Panc1 (cell line): ENCODE results near the gene BUB3. TPM values are rescaled to one million over a fixed set of nuclear protein-coding genes. Genes with fewer than 3 reads are reported as not detected.

ENCODE experiments used
- ATAC-seq: fragments of 200-7000 bp; cut with Tn5 transposase; 2 replicates; pipeline ENCODE4 v1.9.1; 2020; ENCODE audit warnings: mild to moderate bottlenecking, moderate library complexity
- BruUV-seq: library from RNA; stranded (reverse); fragments of 400-500 nt; replicated peaks from 2 replicates; lab custom pipeline; 2021; lab: Mats Ljungman, UMichigan
- CTCF ChIA-PET: fragments of 300-600 bp; sonication (Branson Sonifier 250); formaldehyde crosslinking; loops from one replicate; lab custom pipeline; 2022; ENCODE audit warnings: antibody characterized with exemption; lab: Charles Lee
- POLR2A ChIA-PET: fragments of 300-600 bp; sonication (Branson Sonifier 250); formaldehyde crosslinking; loops from one replicate; lab custom pipeline; 2022; ENCODE audit warnings: antibody characterized with exemption; lab: Charles Lee
- DNase-seq: peaks from one replicate; pipeline ENCODE4 v3.0.0-alpha.2; 2010; ENCODE audit warnings: low read depth, low spot score
- H3K27ac ChIP-seq: 2 replicates; pipeline ENCODE4 v1.5.1; 2011; ENCODE audit warnings: mild to moderate bottlenecking, low read length, inconsistent platforms
- H3K27me3 ChIP-seq: fragments of 200-500 bp; sonication (Bioruptor generic); 2 replicates; pipeline ENCODE4 v1.6.0; 2014; ENCODE audit warnings: low read length, inconsistent platforms; ENCODE audit not compliant: control insufficient read depth, insufficient read depth
- H3K36me3 ChIP-seq: fragments of 200-500 bp; sonication (Bioruptor generic); 2 replicates; pipeline ENCODE4 v1.5.1; 2014; ENCODE audit warnings: inconsistent platforms, mild to moderate bottlenecking, low read length, moderate library complexity; ENCODE audit not compliant: control insufficient read depth, insufficient read depth
- H3K4me1 ChIP-seq: 2 replicates; pipeline ENCODE4 v1.5.1; 2011; ENCODE audit warnings: inconsistent platforms, mild to moderate bottlenecking, low read length, moderate library complexity; ENCODE audit not compliant: control insufficient read depth, insufficient read depth
- H3K4me3 ChIP-seq, 2 experiments: 2 replicates each; pipeline ENCODE4 v1.5.1; 2011 to 2012; ENCODE audit warnings: low read depth in 2 of 2, low read length in 2 of 2, mild to moderate bottlenecking in 2 of 2, inconsistent platforms in 1 of 2, moderate library complexity in 1 of 2
- H3K9me3 ChIP-seq: fragments of 200-500 bp; sonication (Bioruptor generic); 2 replicates; pipeline ENCODE4 v1.5.1; 2014; ENCODE audit warnings: low read depth, mild to moderate bottlenecking, inconsistent platforms, low read length, moderate library complexity; ENCODE audit not compliant: control insufficient read depth, insufficient read depth
- CTCF ChIP-seq: fragments of 450-650 bp; IDR thresholded peaks from 2 replicates; pipeline ENCODE4 v1.5.1; 2017; ENCODE audit warnings: mild to moderate bottlenecking
- POLR2AphosphoS5 ChIP-seq: IDR thresholded peaks from 2 replicates; pipeline ENCODE4 v1.6.1; 2012; ENCODE audit warnings: mild to moderate bottlenecking, low read depth, low read length, moderate library complexity
- REST ChIP-seq, 2 experiments: IDR thresholded peaks; 2 replicates each; pipeline ENCODE4 v1.6.1; 2011 to 2012; ENCODE audit warnings: low read depth in 2 of 2, control low read depth in 1 of 2, low read length in 1 of 2, mild to moderate bottlenecking in 1 of 2, moderate library complexity in 1 of 2; ENCODE audit not compliant: insufficient read depth in 1 of 2
- SIN3A ChIP-seq: IDR thresholded peaks from 2 replicates; pipeline ENCODE4 v1.6.1; 2012; ENCODE audit warnings: low read depth, mild to moderate bottlenecking, low read length, moderate library complexity, borderline replicate concordance; ENCODE audit not compliant: insufficient read depth
- TCF7L2 ChIP-seq: IDR thresholded peaks from 2 replicates; pipeline ENCODE4 v1.6.1; 2011; ENCODE audit warnings: mild to moderate bottlenecking, low read depth, low read length, inconsistent platforms
- in situ Hi-C: cut with HindIII; loops from 2 replicates; pipeline ENCODE4 v1.10.0; 2016; ENCODE audit warnings: low sequenced_read_pairs, low pct_unique_long_range_greater_than_20kb
- intact Hi-C: fragments of 100-400 bp; cut with micrococcal nuclease; formaldehyde crosslinking; loops from one replicate; pipeline ENCODE4 v1.10.0; 2022; ENCODE audit not compliant: unreplicated experiment
- total RNA-seq: library from RNA; stranded (reverse); gene quantifications from one replicate; pipeline ENCODE4 v1.2.1, GENCODE V29; 2021; ENCODE audit not compliant: unreplicated experiment

The BUB3 gene
- total RNA-seq, 1 experiment from 2014 or later, result 237 TPM

GRCh38 chr10:123143162-123143824 lies 10.9 kb upstream of the BUB3 start:
- Histone ChIP-seq H3K9me3 (no peaks in the 10 kb centered on the region), H3K4me3 (no peak overlapping the region), H3K27me3 (no peaks in the 10 kb centered on the region; the same call in 1 of the 2 replicates), H3K36me3 (0 out of 2 replicates have a peak, but pooled peaks cover 3% of the 10 kb centered on the region), H3K4me1 (peaks cover 27% of the 10 kb centered on the region), H3K27ac (no peak overlapping the region)
- in situ Hi-C loops, result no loop called here
- CTCF ChIA-PET, result no interaction called here
- intact Hi-C loops, result no loop called here
- POLR2A ChIA-PET, result no interaction called here
- ATAC-seq (no peak), DNase-seq (no peak)
- TF ChIP-seq POLR2AphosphoS5, result no peak
- no peak for TF ChIP-seq TCF7L2
- TF ChIP-seq SIN3A, result no peak
- TF ChIP-seq REST (IDR thresholded peaks at IDR 0.05; ENCODE audit: insufficient read depth in 1 of 2, low read depth in 2 of 2, low read length in 1 of 2), result no peak
- no peak for TF ChIP-seq CTCF
- no TSS peak for BruUV-seq

DNA sequence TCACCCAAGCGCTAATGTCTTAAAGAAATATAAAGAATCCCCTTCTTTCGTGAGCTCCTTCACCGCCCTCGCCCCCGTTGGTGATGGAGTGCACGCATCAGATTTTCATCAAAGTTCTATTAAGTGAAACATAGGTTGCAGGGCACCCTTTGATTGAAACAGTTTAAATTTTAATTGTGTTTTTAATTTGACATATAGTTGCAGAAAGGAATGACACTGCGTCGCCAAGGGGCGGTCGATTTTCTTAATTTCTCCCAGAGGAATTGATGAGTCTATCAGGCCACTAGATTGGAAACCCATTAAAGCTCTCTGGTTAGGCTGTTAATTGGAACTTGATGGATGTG lies 10.4 kb upstream of the BUB3 start:
- Histone ChIP-seq H3K27me3 (no peaks in the 10 kb centered on the region), H3K4me1 (peaks cover 29% of the 10 kb centered on the region), H3K36me3 (0 out of 2 replicates have a peak, but pooled peaks cover under 1% of the 10 kb centered on the region), H3K4me3 (no peak overlapping the region), H3K27ac (no peak overlapping the region), H3K9me3 (no peaks in the 10 kb centered on the region)
- ChIA-PET CTCF (no interaction called here), POLR2A (no interaction called here)
- in situ Hi-C loops (no loop called here), intact Hi-C loops (no loop called here)
- BruUV-seq, result no TSS peak
- ATAC-seq (no peak), DNase-seq (no peak)
- TF ChIP-seq TCF7L2 (no peak), REST (IDR thresholded peaks at IDR 0.05; ENCODE audit: insufficient read depth in 1 of 2, low read depth in 2 of 2, low read length in 1 of 2) (no peak), SIN3A (no peak), CTCF (no peak), POLR2AphosphoS5 (no peak)
